Measurements from ENCODE around the gene CCDC8. TPM values are rescaled to one million over a fixed set of nuclear protein-coding genes. Genes with fewer than 3 reads are reported as not detected.
A peak's percentile ranks its signal among the peaks of the same experiment; 100 is the strongest.

Gene CCDC8
- total and polyA plus RNA-seq, 10 donors = 0.46 to 4.4 (median 2.5) TPM

DNA sequence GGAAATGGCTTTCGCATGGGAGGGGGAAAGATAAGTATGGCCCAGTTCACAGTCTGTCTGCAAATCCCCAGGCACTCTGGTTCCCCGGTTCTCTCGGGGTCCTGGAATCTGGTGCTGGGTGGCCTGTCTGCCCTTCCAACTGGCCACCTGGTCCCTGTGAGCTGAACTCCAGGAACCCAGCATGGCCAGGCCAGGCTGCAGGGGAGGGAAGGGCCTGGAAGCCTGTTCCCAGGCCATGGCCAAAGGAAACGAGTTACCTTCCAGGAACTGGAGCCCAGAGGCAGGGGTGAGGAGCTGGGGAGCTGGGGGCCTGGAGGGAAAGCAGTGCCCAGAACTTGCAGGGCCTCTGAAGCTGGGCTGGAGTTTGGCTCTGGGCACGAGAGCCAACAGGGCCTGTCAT, 34.5 kb upstream of the CCDC8 start:
- Histone ChIP-seq H3K27ac (peak overlapping the region in 1 of 8 donors; percentile 8), H3K36me3 (no peaks in the 10 kb centered on the region), H3K9me3 (peaks cover 0 to 11% (median 9%) of the 10 kb centered on the region in 8 donors), H3K4me3 (no peak overlapping the region), H3K27me3 (replicated peaks in 1 of 7) (no peaks in the 10 kb centered on the region), H3K4me1 (peaks cover 0 to 6% (median 4%) of the 10 kb centered on the region in 6 donors)
- intact Hi-C loops (cut with DNase I; ENCODE audit: low total_unique reads) = no loop called here
- no peak for DNase-seq
- no peak for TF ChIP-seq POLR2AphosphoS5 (IDR thresholded peaks at IDR 0.05)
- 34 to 53% (median 46%) methylated on average over 2 to 5 of the region's 5 CpGs for WGBS, 5 donors

- H3K27ac ChIP-seq = no peak overlapping the region
- H3K9me3 ChIP-seq = peaks cover 0 to 11% (median 9%) of the 10 kb centered on the region in 8 donors
- H3K4me3 ChIP-seq = no peak overlapping the region
- H3K27me3 ChIP-seq (replicated peaks in 1 of 7) = no peaks in the 10 kb centered on the region
- H3K4me1 ChIP-seq = peaks cover 0 to 8% (median 6%) of the 10 kb centered on the region in 6 donors
- no peak for TF ChIP-seq POLR2A (IDR thresholded peaks at IDR 0.05)
- TF ChIP-seq CTCF (IDR thresholded peaks at IDR 0.05 in 8 of 11, conservative IDR thresholded peaks at IDR 0.05 in 3 of 11) = no peak
- TF ChIP-seq POLR2AphosphoS5 (IDR thresholded peaks at IDR 0.05) = no peak
- WGBS, 5 donors = 35 to 48% (median 37%) methylated on average over 3 of the region's 3 CpGs
- no peak for DNase-seq
- H3K36me3 ChIP-seq = no peaks in the 10 kb centered on the region
- intact Hi-C loops (cut with DNase I; ENCODE audit: low total_unique reads) = no loop called here
Observed at GRCh38 chr19:46447006-46447405, 33.6 kb upstream of the CCDC8 start.

DNA sequence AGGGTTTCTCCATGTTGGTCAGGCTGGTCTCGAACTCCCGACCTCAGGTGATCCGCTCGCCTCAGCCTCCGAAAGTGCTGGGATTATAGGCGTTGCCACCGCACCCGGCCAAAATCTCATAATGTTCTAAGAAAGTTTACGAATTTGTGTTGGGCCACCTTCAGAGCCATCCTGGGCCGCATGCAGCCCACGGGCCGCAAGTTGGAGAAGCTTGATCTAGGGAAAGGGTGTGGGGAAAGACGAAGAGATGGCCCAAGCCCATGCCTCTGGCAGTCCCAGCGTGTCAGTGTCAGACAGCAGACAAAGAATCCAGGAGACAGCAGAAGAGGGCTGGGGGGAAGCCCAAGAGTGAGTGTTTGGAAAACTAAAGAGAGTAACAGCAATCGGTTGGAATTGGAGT, 32.7 kb upstream of the CCDC8 start:
- no peak for TF ChIP-seq CTCF (IDR thresholded peaks at IDR 0.05 in 8 of 11, conservative IDR thresholded peaks at IDR 0.05 in 3 of 11)
- TF ChIP-seq POLR2A (IDR thresholded peaks at IDR 0.05) = no peak
- no peak for DNase-seq
- intact Hi-C loops (cut with DNase I; ENCODE audit: low total_unique reads) = no loop called here
- H3K9me3 ChIP-seq = peaks cover 0 to 11% (median 9%) of the 10 kb centered on the region in 8 donors
- peaks cover 0 to 8% (median 6%) of the 10 kb centered on the region in 6 donors for H3K4me1 ChIP-seq
- no peak overlapping the region for H3K27ac ChIP-seq
- H3K36me3 ChIP-seq = no peaks in the 10 kb centered on the region
- WGBS, 5 donors = 83 to 88% (median 85%) methylated on average over 13 to 15 of the region's 15 CpGs
- no peak overlapping the region for H3K4me3 ChIP-seq
- H3K27me3 ChIP-seq (replicated peaks in 1 of 7) = no peaks in the 10 kb centered on the region

DNA sequence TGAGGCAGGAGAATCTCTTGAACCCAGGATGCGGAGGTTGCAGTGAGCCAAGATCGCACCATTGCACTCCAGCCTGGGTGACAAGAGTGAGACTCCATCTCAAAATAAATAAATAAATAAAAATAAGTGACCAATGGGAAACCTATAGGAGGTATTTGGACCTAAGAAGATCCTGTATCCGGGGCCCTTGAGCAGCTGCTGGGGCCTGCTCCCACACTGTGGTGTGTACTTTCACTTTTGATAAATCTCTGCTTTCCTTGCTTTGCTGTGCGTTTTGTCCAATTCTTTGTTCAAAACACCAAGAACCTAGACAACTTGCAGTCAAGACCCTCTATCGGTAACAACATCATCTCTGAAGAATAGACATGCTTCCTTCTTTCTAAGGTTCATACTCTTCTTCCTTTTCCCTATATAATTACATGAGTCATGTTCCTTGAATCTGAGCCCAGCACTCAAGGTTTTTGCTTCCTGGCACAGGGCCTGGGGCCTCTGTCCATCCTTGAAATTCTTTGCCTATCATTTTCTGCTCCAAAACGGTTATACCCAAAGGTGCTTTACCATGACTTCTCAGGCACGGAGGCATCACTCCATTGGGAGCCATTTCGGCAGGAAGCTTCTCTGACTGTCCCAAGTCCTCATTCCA, 29.6 kb upstream of the CCDC8 start:
- Histone ChIP-seq H3K36me3 (no peaks in the 10 kb centered on the region), H3K4me1 (peaks cover 0 to 8% (median 6%) of the 10 kb centered on the region in 6 donors), H3K27ac (peak overlapping the region in 3 of 8 donors; percentile 39 to 52 (median 40)), H3K9me3 (no peaks in the 10 kb centered on the region), H3K27me3 (replicated peaks in 1 of 7) (no peaks in the 10 kb centered on the region), H3K4me3 (no peak overlapping the region)
- WGBS, 5 donors = 46 to 60% (median 51%) methylated on average over 8 of the region's 8 CpGs
- no peak for DNase-seq
- TF ChIP-seq POLR2AphosphoS5 (IDR thresholded peaks at IDR 0.05) (no peak), POLR2A (IDR thresholded peaks at IDR 0.05) (no peak), CTCF (IDR thresholded peaks at IDR 0.05 in 8 of 11, conservative IDR thresholded peaks at IDR 0.05 in 3 of 11) (no peak)
- intact Hi-C loops (cut with DNase I; ENCODE audit: low total_unique reads) = no loop called here
